HS-5 (cell line): ENCODE results near the gene BRICD5.

Source experiments
- DNase-seq: peaks from one replicate; pipeline ENCODE4 v3.0.0-alpha.2; 2012; ENCODE audit warnings: low read depth

Gene BRICD5

GRCh38 chr16:2199095-2199494 lies 11.6 kb downstream of the BRICD5 start:
- DNase-seq: no peak

GRCh38 chr16:2198283-2198682 lies 12.4 kb downstream of the BRICD5 start:
- DNase-seq: no peak

- no peak for DNase-seq
These were observed 12.9 kb downstream of the BRICD5 start for GRCh38 chr16:2197765-2198164.

GRCh38 chr16:2196981-2197511 lies 13.6 kb downstream of the BRICD5 start:
- no peak for DNase-seq

GRCh38 chr16:2196162-2196980 lies 14.3 kb downstream of the BRICD5 start, which contains the start of gene CASKIN1:
CASKIN1 (minus strand) TSS chr16:2196605; CDS start chr16:2196432, 173 bp downstream.
- no peak for DNase-seq

- no peak for DNase-seq
These were observed 15.1 kb downstream of the BRICD5 start for GRCh38 chr16:2195322-2196161.

GRCh38 chr16:2194852-2195321 lies 15.8 kb downstream of the BRICD5 start:
- no peak for DNase-seq

- no peak for DNase-seq
These were observed 16.4 kb downstream of the BRICD5 start for GRCh38 chr16:2194166-2194834.

GRCh38 chr16:2191446-2191706 lies 19.3 kb downstream of the BRICD5 start:
- DNase-seq: no peak

- DNase-seq: no peak
These were observed 19.8 kb downstream of the BRICD5 start for GRCh38 chr16:2190659-2191445.

GRCh38 chr16:2190002-2190658 lies 20.5 kb downstream of the BRICD5 start:
- DNase-seq: no peak

- no peak for DNase-seq
These were observed 21.3 kb downstream of the BRICD5 start for GRCh38 chr16:2189252-2189893.

GRCh38 chr16:2188395-2188794 lies 22.3 kb downstream of the BRICD5 start:
- DNase-seq: no peak

GRCh38 chr16:2187212-2187611 lies 23.5 kb downstream of the BRICD5 start:
- DNase-seq: no peak

GRCh38 chr16:2186505-2186904 lies 24.2 kb downstream of the BRICD5 start:
- no peak for DNase-seq

- DNase-seq: no peak
These were observed 24.6 kb downstream of the BRICD5 start for GRCh38 chr16:2186064-2186463.

GRCh38 chr16:2184962-2185361 lies 25.7 kb downstream of the BRICD5 start:
- no peak for DNase-seq

GRCh38 chr16:2184346-2184745 lies 26.3 kb downstream of the BRICD5 start:
- no peak for DNase-seq

- no peak for DNase-seq
These were observed 27.0 kb downstream of the BRICD5 start for GRCh38 chr16:2183671-2184070.

GRCh38 chr16:2181952-2182351 lies 28.7 kb downstream of the BRICD5 start:
- no peak for DNase-seq
